ENCODE data around the gene ACTRT2. TPM values are rescaled to one million over a fixed set of nuclear protein-coding genes. Genes with fewer than 3 reads are reported as not detected.

The ACTRT2 gene
- polyA plus RNA-seq, 1 of the 3 experiments (the other 2 are of a cell fraction), result not detected

GRCh38 chr1:2989976-2990375 lies 31.3 kb upstream of the ACTRT2 start:
- Histone ChIP-seq H3K27ac (ENCODE audit: low read depth in 2 of 2, low read length in 1 of 2) (no peak overlapping the region), H2AFZ (ENCODE audit: low read depth) (no peak overlapping the region), H3K9ac (no peak overlapping the region), H3K27me3 (ENCODE audit: insufficient read depth) (no peaks in the 10 kb centered on the region), H3K79me2 (ENCODE audit: insufficient read depth) (no peaks in the 10 kb centered on the region), H3K4me1 (ENCODE audit: control insufficient read depth in 1 of 2, insufficient read depth in 2 of 2, low read depth in 1 of 2, low read length in 1 of 2) (no peaks in the 10 kb centered on the region), H3K36me3 (replicated peaks in 1 of 2; ENCODE audit: control insufficient read depth in 1 of 2, insufficient read depth in 2 of 2, low read length in 1 of 2) (no peaks in the 10 kb centered on the region), H3F3A (replicated peaks; ENCODE audit: insufficient read depth) (no peaks in the 10 kb centered on the region), H3K4me2 (no peak overlapping the region), H3K9me2 (no peaks in the 10 kb centered on the region), H4K20me1 (ENCODE audit: insufficient read depth) (no peaks in the 10 kb centered on the region), H3K4me3 (ENCODE audit: low read depth in 2 of 2, low read length in 1 of 2) (no peak overlapping the region), H3K9me3 (no peaks in the 10 kb centered on the region)
- TF ChIP-seq NRF1 (IDR thresholded peaks at IDR 0.05; ENCODE audit: low read depth, low read length) (no peak), PBX3 (IDR thresholded peaks at IDR 0.05) (no peak)
- CTCF ChIA-PET, result no interaction called here
- POLR2A ChIA-PET, result no interaction called here
- DNase-seq, result no peak
- 0% methylated on average over 1 of the region's 7 CpGs for WGBS (ENCODE audit: low lambda C conversion rate)

DNA sequence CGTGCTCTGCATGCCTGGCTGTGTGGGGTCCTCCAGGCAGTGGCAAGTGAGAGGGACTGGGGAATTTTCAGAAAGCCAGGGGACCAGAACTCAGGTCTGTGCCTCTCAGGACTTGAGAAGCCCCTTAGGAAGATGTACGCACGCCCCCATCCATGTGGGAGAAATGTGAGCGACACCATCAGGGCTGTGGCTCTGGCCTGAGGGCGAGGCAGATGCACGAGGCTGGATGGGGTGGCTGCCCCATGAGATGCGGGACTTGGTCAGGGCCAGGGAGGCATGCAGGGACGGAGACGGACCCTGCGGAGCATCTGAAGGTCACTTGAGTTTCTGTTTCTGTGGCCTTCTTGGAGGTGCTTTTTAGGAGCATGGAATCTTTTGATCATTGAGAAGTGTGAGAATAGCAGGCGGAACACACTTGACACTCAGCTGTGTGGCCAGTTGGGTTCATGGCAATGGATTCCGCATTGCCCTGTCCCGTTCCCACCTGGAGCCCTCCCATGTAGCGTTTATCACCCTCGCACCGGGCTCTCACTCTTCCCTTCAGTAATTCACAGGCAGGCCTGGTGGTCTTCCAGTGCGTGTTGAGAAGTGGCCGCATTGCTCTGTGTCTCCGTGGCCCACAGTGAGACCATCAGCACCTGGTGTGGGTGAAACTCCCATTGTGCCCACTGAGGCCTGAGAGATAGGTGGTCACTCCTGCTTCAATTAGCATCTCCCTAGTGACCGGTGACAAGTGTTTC lies 30.7 kb upstream of the ACTRT2 start:
- no peak overlapping the region for H3K4me2 ChIP-seq
- H3K9me3 ChIP-seq, result no peaks in the 10 kb centered on the region
- H2AFZ ChIP-seq (ENCODE audit: low read depth), result no peak overlapping the region
- no peaks in the 10 kb centered on the region for H3F3A ChIP-seq (replicated peaks; ENCODE audit: insufficient read depth)
- ChIA-PET POLR2A (no interaction called here), CTCF (no interaction called here)
- H3K27me3 ChIP-seq (ENCODE audit: insufficient read depth), result no peaks in the 10 kb centered on the region
- 24% methylated on average over 10 of the region's 20 CpGs for WGBS (ENCODE audit: low lambda C conversion rate)
- TF ChIP-seq GABPA (IDR thresholded peaks at IDR 0.05; ENCODE audit: low read depth) (no peak), POLR2AphosphoS5 (IDR thresholded peaks at IDR 0.05; ENCODE audit: low read depth, low read length) (no peak)
- TF ChIP-seq, protein P1, sequence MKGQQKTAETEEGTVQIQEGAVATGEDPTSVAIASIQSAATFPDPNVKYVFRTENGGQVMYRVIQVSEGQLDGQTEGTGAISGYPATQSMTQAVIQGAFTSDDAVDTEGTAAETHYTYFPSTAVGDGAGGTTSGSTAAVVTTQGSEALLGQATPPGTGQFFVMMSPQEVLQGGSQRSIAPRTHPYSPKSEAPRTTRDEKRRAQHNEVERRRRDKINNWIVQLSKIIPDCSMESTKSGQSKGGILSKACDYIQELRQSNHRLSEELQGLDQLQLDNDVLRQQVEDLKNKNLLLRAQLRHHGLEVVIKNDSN (IDR thresholded peaks at IDR 0.05; ENCODE audit: borderline replicate concordance, low read depth), result no peak
- H3K9me2 ChIP-seq, result no peaks in the 10 kb centered on the region
- no peaks in the 10 kb centered on the region for H3K4me1 ChIP-seq (ENCODE audit: control insufficient read depth in 1 of 2, insufficient read depth in 2 of 2, low read depth in 1 of 2, low read length in 1 of 2)
- no peaks in the 10 kb centered on the region for H3K79me2 ChIP-seq (ENCODE audit: insufficient read depth)
- H3K27ac ChIP-seq (ENCODE audit: low read depth in 2 of 2, low read length in 1 of 2), result no peak overlapping the region
- H4K20me1 ChIP-seq (ENCODE audit: insufficient read depth), result no peaks in the 10 kb centered on the region
- no peak overlapping the region for H3K9ac ChIP-seq
- H3K36me3 ChIP-seq (replicated peaks in 1 of 2; ENCODE audit: control insufficient read depth in 1 of 2, insufficient read depth in 2 of 2, low read length in 1 of 2), result no peaks in the 10 kb centered on the region
- H3K4me3 ChIP-seq (ENCODE audit: low read depth in 2 of 2, low read length in 1 of 2), result no peak overlapping the region
- no peak for DNase-seq

DNA sequence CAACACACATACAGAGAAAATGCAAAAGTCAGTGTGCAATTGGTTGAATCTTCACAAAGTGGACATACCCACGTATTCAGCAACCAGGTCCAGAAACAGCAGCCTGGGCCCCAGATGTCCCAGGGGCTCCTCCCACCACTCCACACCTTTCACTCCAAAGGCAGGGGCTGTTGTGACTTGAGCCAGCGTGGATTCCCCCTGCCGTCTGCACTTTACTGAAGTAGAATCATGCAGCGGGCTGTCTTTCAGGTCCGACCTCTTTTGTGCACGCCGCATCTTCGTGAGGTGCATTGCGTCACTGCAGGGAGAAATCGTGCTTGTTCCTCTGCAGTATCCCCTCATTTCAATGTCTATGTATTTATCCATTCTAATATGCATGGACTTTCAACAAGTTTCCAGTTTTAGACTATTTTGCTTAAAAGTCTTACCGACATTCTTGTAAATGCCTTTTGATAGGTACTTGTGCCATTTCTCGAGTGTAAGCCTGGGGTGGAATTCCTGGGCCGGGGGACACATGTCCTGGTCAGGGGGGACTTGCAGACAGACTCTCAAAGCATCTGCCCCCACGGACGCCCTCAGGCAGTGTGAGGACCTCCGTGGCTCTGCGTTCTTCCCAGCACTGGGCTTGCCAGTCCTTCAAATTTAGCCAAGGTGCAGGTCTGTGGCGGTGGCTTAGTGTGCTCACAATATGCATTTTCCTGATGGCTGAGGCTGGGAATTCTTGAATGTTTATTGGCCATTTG lies 29.3 kb upstream of the ACTRT2 start:
- Histone ChIP-seq H3K4me2 (no peak overlapping the region), H3F3A (replicated peaks; ENCODE audit: insufficient read depth) (no peaks in the 10 kb centered on the region), H3K4me3 (ENCODE audit: low read depth in 2 of 2, low read length in 1 of 2) (no peak overlapping the region), H3K9me3 (no peaks in the 10 kb centered on the region), H4K20me1 (ENCODE audit: insufficient read depth) (no peaks in the 10 kb centered on the region), H3K27ac (ENCODE audit: low read depth in 2 of 2, low read length in 1 of 2) (no peak overlapping the region), H3K4me1 (ENCODE audit: control insufficient read depth in 1 of 2, insufficient read depth in 2 of 2, low read depth in 1 of 2, low read length in 1 of 2) (no peaks in the 10 kb centered on the region), H3K9me2 (no peaks in the 10 kb centered on the region), H3K9ac (no peak overlapping the region), H3K79me2 (ENCODE audit: insufficient read depth) (no peaks in the 10 kb centered on the region), H3K36me3 (replicated peaks in 1 of 2; ENCODE audit: control insufficient read depth in 1 of 2, insufficient read depth in 2 of 2, low read length in 1 of 2) (no peaks in the 10 kb centered on the region), H2AFZ (ENCODE audit: low read depth) (no peak overlapping the region), H3K27me3 (ENCODE audit: insufficient read depth) (no peaks in the 10 kb centered on the region)
- no peak for DNase-seq
- ChIA-PET CTCF (no interaction called here), POLR2A (no interaction called here)
- 31% methylated on average over 13 of the region's 18 CpGs for WGBS (ENCODE audit: low lambda C conversion rate)
- TF ChIP-seq ZBTB33 (IDR thresholded peaks at IDR 0.05; ENCODE audit: borderline replicate concordance, low read depth) (no peak), EZH2phosphoT487 (IDR thresholded peaks at IDR 0.05; ENCODE audit: borderline replicate concordance, low read depth) (no peak), TEAD4 (IDR thresholded peaks at IDR 0.05; ENCODE audit: borderline replicate concordance, insufficient read depth) (no peak), SIN3A (IDR thresholded peaks at IDR 0.05; ENCODE audit: borderline replicate concordance, low read depth, low read length) (no peak), CHD2 (IDR thresholded peaks at IDR 0.05; ENCODE audit: low read length, partially characterized antibody) (no peak), JUND (IDR thresholded peaks at IDR 0.05) (no peak), RXRA (IDR thresholded peaks at IDR 0.05; ENCODE audit: borderline replicate concordance, low read depth) (no peak), YY1 (IDR thresholded peaks at IDR 0.05; ENCODE audit: low read depth) (no peak), EP300 (IDR thresholded peaks at IDR 0.05; ENCODE audit: borderline replicate concordance in 1 of 2, low read depth in 1 of 2, low read length in 1 of 2) (no peak), FOXM1 (IDR thresholded peaks at IDR 0.05; ENCODE audit: low read depth) (no peak), MXI1 (IDR thresholded peaks at IDR 0.05; ENCODE audit: low read depth, low read length) (no peak)
- TF ChIP-seq, protein P1 (IDR thresholded peaks at IDR 0.05; ENCODE audit: borderline replicate concordance, low read depth), result no peak

Measured in SK-N-SH (cell line).